T-helper 2 cell treated with Interferon-gamma antibody and Interleukin-4, amounts not matched to agents 100 ng/mL and 5 ng/mL, for 36 hours (primary cell): ENCODE measurements around the gene HSF4. TPM values are rescaled to one million over a fixed set of nuclear protein-coding genes. Genes with fewer than 3 reads are reported as not detected.

Experiments used
- intact Hi-C: fragments of 100-400 bp; cut with micrococcal nuclease; formaldehyde crosslinking; loops from one replicate; pipeline ENCODE4 v1.15.1; 2023
- total RNA-seq: library from RNA; stranded (reverse); gene quantifications from 2 replicates; pipeline ENCODE4 v1.2.3, GENCODE V29; 2022

Gene HSF4
- total RNA-seq, 1 donor from 2014 or later: 43.9 TPM

GRCh38 chr16:67150047-67150832 is 14.3 kb upstream of the HSF4 start:
- intact Hi-C loops: no loop called here

GRCh38 chr16:67150833-67151396 is 13.6 kb upstream of the HSF4 start, which contains the start of gene B3GNT9:
Gene B3GNT9, minus strand, starts transcription at chr16:67150998. Its CDS starts 513 bp downstream, at chr16:67150485.
- intact Hi-C loops: no loop called here

GRCh38 chr16:67151431-67152097 is 13.0 kb upstream of the HSF4 start:
- intact Hi-C loops: no loop called here

GRCh38 chr16:67154578-67155294 is 9.8 kb upstream of the HSF4 start:
- intact Hi-C loops: loop anchor here (1.0 to 5.0 kb wide), 6 partner anchors 47 to 207 kb away; partner anchors contain the start of genes CES3, FHOD1, PHAF1 and SLC9A5

- intact Hi-C loops: loop anchor here (1.0 to 5.0 kb wide), 6 partner anchors 48 to 208 kb away; partner anchors contain the start of genes CES3, FHOD1, PHAF1 and SLC9A5
Observed at GRCh38 chr16:67155295-67156142, 9.0 kb upstream of the HSF4 start.

- intact Hi-C loops: loop anchor here (5.0 kb wide), 4 partner anchors 49 to 209 kb away; partner anchors contain the start of genes CES3, FHOD1, PHAF1 and SLC9A5
Observed at GRCh38 chr16:67156143-67156844, 8.3 kb upstream of the HSF4 start.

GRCh38 chr16:67157106-67157748 is 7.3 kb upstream of the HSF4 start:
- intact Hi-C loops: loop anchor here (5.0 kb wide), 4 partner anchors 50 to 210 kb away; partner anchors contain the start of genes CES3, FHOD1, PHAF1 and SLC9A5

GRCh38 chr16:67157892-67158635 is 6.5 kb upstream of the HSF4 start:
- intact Hi-C loops: loop anchor here (2.0 to 5.0 kb wide), 5 partner anchors 51 to 211 kb away; partner anchors contain the start of genes CES3, FHOD1, PHAF1 and SLC9A5

GRCh38 chr16:67158637-67159600 is 5.6 kb upstream of the HSF4 start:
- intact Hi-C loops: loop anchor here (2.0 to 5.0 kb wide), 5 partner anchors 52 to 212 kb away; partner anchors contain the start of genes CES3, FHOD1, PHAF1 and SLC9A5

- intact Hi-C loops: loop anchor here (2.0 kb wide), 1 partner anchor 13 kb away; no protein-coding TSS in a partner anchor
Observed at GRCh38 chr16:67161595-67162058, 2.9 kb upstream of the HSF4 start.

GRCh38 chr16:67162506-67163163 is 1.9 kb upstream of the HSF4 start:
- intact Hi-C loops: no loop called here

- intact Hi-C loops: no loop called here
Observed at GRCh38 chr16:67163164-67163998, 1.2 kb upstream of the HSF4 start.

GRCh38 chr16:67163999-67164558 is 466 bp upstream of the HSF4 start:
- intact Hi-C loops: no loop called here

GRCh38 chr16:67165121-67166078 is 855 bp downstream of the HSF4 start:
- intact Hi-C loops: no loop called here
